ENCODE data around the gene SCO2. TPM values are rescaled to one million over a fixed set of nuclear protein-coding genes. Genes with fewer than 3 reads are reported as not detected.

SCO2 gene
- total and polyA plus RNA-seq, 10 of the 15 experiments (the other 5 are each of a cell fraction or from before 2014, with no cell fraction given) = 0.18 to 16.0 (median 2.4) TPM; not detected in 1

GRCh38 chr22:50573491-50574382, 48.3 kb upstream of the SCO2 start:
- Histone ChIP-seq H4K20me1 (ENCODE audit: control insufficient read depth, insufficient read depth) (no peaks in the 10 kb centered on the region), H3K36me3 (ENCODE audit: control insufficient read depth in 2 of 2, insufficient read depth in 2 of 2, low read length in 1 of 2) (peaks cover 12 to 18% of the 10 kb centered on the region in 2 experiments; a peak in 3 of 4 replicates), H3K9ac (ENCODE audit: control insufficient read depth, insufficient read depth, low read length) (no peak overlapping the region), H3K27ac (ENCODE audit: control insufficient read depth, insufficient read depth) (no peak overlapping the region), H3K4me1 (ENCODE audit: control insufficient read depth, insufficient read depth, low read length) (peaks cover 8% of the 10 kb centered on the region), H2AFZ (ENCODE audit: control insufficient read depth, low read depth, low read length) (no peak overlapping the region), H3K9me3 (replicated peaks; ENCODE audit: control insufficient read depth, insufficient read depth, low read length) (no peaks in the 10 kb centered on the region), H3K4me2 (ENCODE audit: control insufficient read depth, insufficient read depth) (no peak overlapping the region), H3K4me3 (no peak overlapping the region), H3K79me2 (ENCODE audit: control insufficient read depth, insufficient read depth, low read length) (no peaks in the 10 kb centered on the region; the same call in 1 of the 2 replicates), H3K27me3 (replicated peaks in 1 of 2; ENCODE audit: control insufficient read depth in 2 of 2, insufficient read depth in 2 of 2, low read length in 1 of 2) (no peaks in the 10 kb centered on the region)
- no TSS peak for BruUV-seq (replicated peaks)
- FAIRE-seq (no peak), ATAC-seq (no peak), DNase-seq (ENCODE audit: low read depth, low spot score) (no peak)
- TF ChIP-seq NRF1 (conservative IDR thresholded peaks at IDR 0.05; ENCODE audit: low read depth, low read length) = no peak
- no peak for TF ChIP-seq GABPA (IDR thresholded peaks at IDR 0.05; ENCODE audit: low read depth)
- no peak for TF ChIP-seq RFX5 (IDR thresholded peaks at IDR 0.05; ENCODE audit: low read depth, low read length)
- in situ Hi-C loops (cut with MboI) (no loop called here), intact Hi-C loops (cut with micrococcal nuclease; ENCODE audit: unreplicated experiment) (no loop called here)
- POLR2A ChIA-PET = no interaction called here
- WGBS (ENCODE audit: insufficient coverage, insufficient replicate concordance, low lambda C conversion rate, missing lambda C conversion rate) = 89% methylated on average over 26 of the region's 26 CpGs
- CTCF ChIA-PET = interaction anchor here (2.1 kb wide), 1 partner anchor 11 kb away, joined by 12 read pairs; the partner anchor contains the start of gene SYCE3
- RAD21 ChIA-PET (ENCODE audit: unreplicated experiment) = no interaction called here
- SMC1A ChIA-PET (ENCODE audit: uncharacterized antibody, unreplicated experiment) = no interaction called here

DNA sequence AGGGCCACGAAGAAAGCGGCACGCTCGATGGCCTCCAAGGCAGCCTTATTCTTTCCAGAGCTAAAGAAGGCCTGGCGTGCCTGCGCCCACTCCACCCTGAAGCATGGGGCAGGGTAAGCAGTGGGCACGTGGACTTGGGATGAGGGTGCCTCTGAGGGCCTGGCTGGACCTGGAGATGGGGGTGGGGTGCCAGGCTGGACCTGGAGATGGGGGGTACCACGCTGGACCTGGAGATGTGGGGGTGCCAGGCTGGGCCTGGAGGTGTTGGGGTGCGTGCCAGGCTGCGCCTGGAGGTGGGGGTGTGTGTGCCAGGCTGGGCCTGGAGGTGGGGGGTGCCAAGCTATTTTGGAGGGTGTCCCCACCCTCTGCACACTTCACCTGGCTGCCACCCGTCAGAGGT, 47.6 kb upstream of the SCO2 start:
- SMC1A ChIA-PET (ENCODE audit: uncharacterized antibody, unreplicated experiment) = interaction anchor here (0.9 kb wide), 1 partner anchor 10 kb away, joined by 3 read pairs; the partner anchor contains the start of gene SYCE3
- intact Hi-C loops (cut with micrococcal nuclease; ENCODE audit: unreplicated experiment) = no loop called here
- no peak for FAIRE-seq

More for the DNA sequence above, 47.6 kb upstream of the SCO2 start:
- no peaks in the 10 kb centered on the region for H3K27me3 ChIP-seq (replicated peaks in 1 of 2; ENCODE audit: control insufficient read depth in 2 of 2, insufficient read depth in 2 of 2, low read length in 1 of 2)
- POLR2A ChIA-PET = interaction anchor here (0.6 kb wide), 1 partner anchor 238 kb away, joined by 5 read pairs; no protein-coding TSS in a partner anchor
- no peak overlapping the region for H3K4me3 ChIP-seq
- H2AFZ ChIP-seq (ENCODE audit: control insufficient read depth, low read depth, low read length) = no peak overlapping the region
- no peaks in the 10 kb centered on the region for H3K79me2 ChIP-seq (ENCODE audit: control insufficient read depth, insufficient read depth, low read length)
- RAD21 ChIA-PET (ENCODE audit: unreplicated experiment) = no interaction called here
- H3K4me1 ChIP-seq (ENCODE audit: control insufficient read depth, insufficient read depth, low read length) = peaks cover 7% of the 10 kb centered on the region
- H3K9me3 ChIP-seq (replicated peaks; ENCODE audit: control insufficient read depth, insufficient read depth, low read length) = no peaks in the 10 kb centered on the region
- no peaks in the 10 kb centered on the region for H4K20me1 ChIP-seq (ENCODE audit: control insufficient read depth, insufficient read depth)
- H3K27ac ChIP-seq (ENCODE audit: control insufficient read depth, insufficient read depth) = no peak overlapping the region
- H3K36me3 ChIP-seq (ENCODE audit: control insufficient read depth in 2 of 2, insufficient read depth in 2 of 2, low read length in 1 of 2) = peaks cover 14 to 20% of the 10 kb centered on the region in 2 experiments; a peak in 3 of 4 replicates
- H3K4me2 ChIP-seq (ENCODE audit: control insufficient read depth, insufficient read depth) = no peak overlapping the region
- CTCF ChIA-PET = interaction anchor here (1.2 to 2.1 kb wide), 2 partner anchors 10 to 48 kb away, joined by 4 to 12 read pairs; partner anchors contain the start of gene SYCE3
- BruUV-seq (replicated peaks) = no TSS peak
- DNase-seq (ENCODE audit: low read depth, low spot score) (no peak), ATAC-seq (no peak)
- TF ChIP-seq POLR2AphosphoS2 (IDR thresholded peaks at IDR 0.05; ENCODE audit: low read depth, low read length) = no peak
- 94% methylated on average over 11 of the region's 11 CpGs for WGBS (ENCODE audit: insufficient coverage, insufficient replicate concordance, low lambda C conversion rate, missing lambda C conversion rate)
- no peak overlapping the region for H3K9ac ChIP-seq (ENCODE audit: control insufficient read depth, insufficient read depth, low read length)
- in situ Hi-C loops (cut with MboI) = no loop called here

Measured in GM12878 (cell line).